ENCODE results near the gene OR51L1. TPM values are rescaled to one million over a fixed set of nuclear protein-coding genes. Genes with fewer than 3 reads are reported as not detected.
"Not testable (repeated sequence)": the region's sequence is repeated elsewhere in the genome, so short reads cannot be mapped to it uniquely, and the experiment has no call there.

Gene OR51L1
- total RNA-seq (2014; rRNA removed; shearing (Covaris generic)): not detected in 2 replicates

GRCh38 chr11:4994551-4994950 lies at the start of gene OR51L1:
OR51L1 (plus strand) TSS chr11:4994851; CDS start chr11:4998983, 4,132 bp downstream.
- in situ Hi-C loops (cut with HindIII; ENCODE audit: low sequenced_read_pairs): no loop called here
- no peak for DNase-seq (ENCODE audit: low spot score)

- no peak for DNase-seq (ENCODE audit: low spot score)
Observed at GRCh38 chr11:4947505-4947904, 47.1 kb upstream of the OR51L1 start, which contains the start of gene OR51A4. OR51A4 (minus strand) TSS chr11:4947605; CDS start chr11:4947100, 505 bp downstream.

GRCh38 chr11:4955613-4956012 lies 39.0 kb upstream of the OR51L1 start, which contains the start of gene OR51A2:
OR51A2 (minus strand) TSS chr11:4955713; CDS start chr11:4955713, 0 bp downstream.
- DNase-seq (ENCODE audit: low spot score); in situ Hi-C loops (cut with HindIII; ENCODE audit: low sequenced_read_pairs): not testable (repeated sequence)

More at GRCh38 chr11:4947505-4947904, 47.1 kb upstream of the OR51L1 start, which contains the start of gene OR51A4:
- in situ Hi-C loops (cut with HindIII; ENCODE audit: low sequenced_read_pairs): no loop called here

- DNase-seq (ENCODE audit: low spot score): no peak
- in situ Hi-C loops (cut with HindIII; ENCODE audit: low sequenced_read_pairs): no loop called here
Observed at GRCh38 chr11:4957396-4957795, 37.3 kb upstream of the OR51L1 start.

GRCh38 chr11:4960877-4961276 lies 33.8 kb upstream of the OR51L1 start:
- in situ Hi-C loops (cut with HindIII; ENCODE audit: low sequenced_read_pairs): no loop called here
- DNase-seq (ENCODE audit: low spot score): no peak

GRCh38 chr11:4962816-4963215 lies 31.8 kb upstream of the OR51L1 start:
- DNase-seq (ENCODE audit: low spot score): no peak
- in situ Hi-C loops (cut with HindIII; ENCODE audit: low sequenced_read_pairs): no loop called here

- in situ Hi-C loops (cut with HindIII; ENCODE audit: low sequenced_read_pairs): no loop called here
- no peak for DNase-seq (ENCODE audit: low spot score)
Observed at GRCh38 chr11:4975436-4975835, 19.2 kb upstream of the OR51L1 start.

- in situ Hi-C loops (cut with HindIII; ENCODE audit: low sequenced_read_pairs): no loop called here
Observed at GRCh38 chr11:4979036-4979435, 15.6 kb upstream of the OR51L1 start.

GRCh38 chr11:4982678-4983077 lies 12.0 kb upstream of the OR51L1 start:
- DNase-seq (ENCODE audit: low spot score): no peak
- in situ Hi-C loops (cut with HindIII; ENCODE audit: low sequenced_read_pairs): no loop called here

More at GRCh38 chr11:4979036-4979435, 15.6 kb upstream of the OR51L1 start:
- DNase-seq (ENCODE audit: low spot score): peak; percentile 38

- in situ Hi-C loops (cut with HindIII; ENCODE audit: low sequenced_read_pairs): no loop called here
- no peak for DNase-seq (ENCODE audit: low spot score)
Observed at GRCh38 chr11:4983841-4984240, 10.8 kb upstream of the OR51L1 start.

GRCh38 chr11:4991060-4991459 lies 3.6 kb upstream of the OR51L1 start:
- in situ Hi-C loops (cut with HindIII; ENCODE audit: low sequenced_read_pairs): no loop called here
- no peak for DNase-seq (ENCODE audit: low spot score)

GRCh38 chr11:5004424-5005274 lies 10.0 kb downstream of the OR51L1 start:
- in situ Hi-C loops (cut with HindIII; ENCODE audit: low sequenced_read_pairs): no loop called here
- DNase-seq (ENCODE audit: low spot score): peak; percentile 50

GRCh38 chr11:5007561-5007960 lies 12.9 kb downstream of the OR51L1 start:
- in situ Hi-C loops (cut with HindIII; ENCODE audit: low sequenced_read_pairs): no loop called here
- DNase-seq (ENCODE audit: low spot score): no peak

GRCh38 chr11:5011254-5011653 lies 16.6 kb downstream of the OR51L1 start:
- in situ Hi-C loops (cut with HindIII; ENCODE audit: low sequenced_read_pairs): no loop called here
- no peak for DNase-seq (ENCODE audit: low spot score)

- in situ Hi-C loops (cut with HindIII; ENCODE audit: low sequenced_read_pairs): no loop called here
- no peak for DNase-seq (ENCODE audit: low spot score)
Observed at GRCh38 chr11:5013012-5013411, 18.4 kb downstream of the OR51L1 start.

GRCh38 chr11:5021996-5022395 lies 27.3 kb downstream of the OR51L1 start:
- in situ Hi-C loops (cut with HindIII; ENCODE audit: low sequenced_read_pairs): no loop called here
- no peak for DNase-seq (ENCODE audit: low spot score)

GRCh38 chr11:5036669-5037068 lies 42.0 kb downstream of the OR51L1 start:
- peak; percentile 87 for DNase-seq (ENCODE audit: low spot score)
- in situ Hi-C loops (cut with HindIII; ENCODE audit: low sequenced_read_pairs): no loop called here

- peak; percentile 68 for DNase-seq (ENCODE audit: low spot score)
- in situ Hi-C loops (cut with HindIII; ENCODE audit: low sequenced_read_pairs): no loop called here
Observed at GRCh38 chr11:5037926-5038325, 43.3 kb downstream of the OR51L1 start.

- peak; percentile 93 for DNase-seq (ENCODE audit: low spot score)
- in situ Hi-C loops (cut with HindIII; ENCODE audit: low sequenced_read_pairs): no loop called here
Observed at GRCh38 chr11:5038341-5038740, 43.7 kb downstream of the OR51L1 start.

- in situ Hi-C loops (cut with HindIII; ENCODE audit: low sequenced_read_pairs): no loop called here
- no peak for DNase-seq (ENCODE audit: low spot score)
Observed at GRCh38 chr11:5040876-5041275, 46.2 kb downstream of the OR51L1 start.

- in situ Hi-C loops (cut with HindIII; ENCODE audit: low sequenced_read_pairs): no loop called here
- no peak for DNase-seq (ENCODE audit: low spot score)
Observed at GRCh38 chr11:5042091-5042490, 47.4 kb downstream of the OR51L1 start.

Data from G401 (cell line).